ENCODE measurements around the gene TMED8. TPM values are rescaled to one million over a fixed set of nuclear protein-coding genes. Genes with fewer than 3 reads are reported as not detected.
"Not testable (repeated sequence)": the region's sequence is repeated elsewhere in the genome, so short reads cannot be mapped to it uniquely, and the experiment has no call there.

TMED8 gene
- total RNA-seq, 1 donor from 2014 or later = 14.4 TPM

- Mint-ChIP-seq H3K4me1 (peaks cover 13% of the 10 kb centered on the region), H3K27me3 (ENCODE audit: low read depth) (no peaks in the 10 kb centered on the region), H3K27ac (no peak overlapping the region), H3K36me3 (peaks cover 26% of the 10 kb centered on the region), H3K4me3 (no peak overlapping the region), H3K9me3 (no peaks in the 10 kb centered on the region)
- TF ChIP-seq, protein P1, sequence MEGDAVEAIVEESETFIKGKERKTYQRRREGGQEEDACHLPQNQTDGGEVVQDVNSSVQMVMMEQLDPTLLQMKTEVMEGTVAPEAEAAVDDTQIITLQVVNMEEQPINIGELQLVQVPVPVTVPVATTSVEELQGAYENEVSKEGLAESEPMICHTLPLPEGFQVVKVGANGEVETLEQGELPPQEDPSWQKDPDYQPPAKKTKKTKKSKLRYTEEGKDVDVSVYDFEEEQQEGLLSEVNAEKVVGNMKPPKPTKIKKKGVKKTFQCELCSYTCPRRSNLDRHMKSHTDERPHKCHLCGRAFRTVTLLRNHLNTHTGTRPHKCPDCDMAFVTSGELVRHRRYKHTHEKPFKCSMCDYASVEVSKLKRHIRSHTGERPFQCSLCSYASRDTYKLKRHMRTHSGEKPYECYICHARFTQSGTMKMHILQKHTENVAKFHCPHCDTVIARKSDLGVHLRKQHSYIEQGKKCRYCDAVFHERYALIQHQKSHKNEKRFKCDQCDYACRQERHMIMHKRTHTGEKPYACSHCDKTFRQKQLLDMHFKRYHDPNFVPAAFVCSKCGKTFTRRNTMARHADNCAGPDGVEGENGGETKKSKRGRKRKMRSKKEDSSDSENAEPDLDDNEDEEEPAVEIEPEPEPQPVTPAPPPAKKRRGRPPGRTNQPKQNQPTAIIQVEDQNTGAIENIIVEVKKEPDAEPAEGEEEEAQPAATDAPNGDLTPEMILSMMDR (IDR thresholded peaks at IDR 0.05; ENCODE audit: unreplicated experiment) = no peak
- no peak for DNase-seq (ENCODE audit: low spot score in 2 of 2, unreplicated experiment in 2 of 2)
Observed at GRCh38 chr14:77339407-77339806, 37.5 kb downstream of the TMED8 start.

DNA sequence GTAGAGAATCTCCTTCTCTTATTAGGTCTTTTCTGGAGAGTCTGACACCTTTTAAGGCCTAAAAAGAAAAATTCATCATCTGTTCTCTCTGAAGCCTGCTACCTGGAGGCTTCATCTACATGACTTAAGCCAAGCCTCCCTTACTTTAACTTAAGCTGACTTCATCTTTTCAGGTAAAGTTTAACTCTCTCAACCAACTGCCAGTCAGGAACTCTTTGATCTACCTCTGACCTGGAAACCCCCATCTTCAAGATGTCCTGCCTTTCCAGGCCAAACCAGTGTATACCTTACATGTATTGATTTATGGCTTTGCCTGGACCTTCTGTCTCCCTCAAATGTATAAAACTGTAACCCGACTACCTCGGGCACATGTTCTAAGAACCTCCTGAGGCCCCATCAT is 38.6 kb downstream of the TMED8 start:
- H3K27me3 Mint-ChIP-seq (ENCODE audit: low read depth) = no peaks in the 10 kb centered on the region
- H3K4me1 Mint-ChIP-seq = peaks cover 6% of the 10 kb centered on the region
- H3K36me3 Mint-ChIP-seq = peaks cover 25% of the 10 kb centered on the region
- DNase-seq (ENCODE audit: low spot score in 2 of 2, unreplicated experiment in 2 of 2) = no peak
- H3K4me3 Mint-ChIP-seq = no peak overlapping the region
- H3K27ac Mint-ChIP-seq = no peak overlapping the region
- TF ChIP-seq, protein P1 (IDR thresholded peaks at IDR 0.05; ENCODE audit: unreplicated experiment) = no peak
- H3K9me3 Mint-ChIP-seq = no peaks in the 10 kb centered on the region

DNA sequence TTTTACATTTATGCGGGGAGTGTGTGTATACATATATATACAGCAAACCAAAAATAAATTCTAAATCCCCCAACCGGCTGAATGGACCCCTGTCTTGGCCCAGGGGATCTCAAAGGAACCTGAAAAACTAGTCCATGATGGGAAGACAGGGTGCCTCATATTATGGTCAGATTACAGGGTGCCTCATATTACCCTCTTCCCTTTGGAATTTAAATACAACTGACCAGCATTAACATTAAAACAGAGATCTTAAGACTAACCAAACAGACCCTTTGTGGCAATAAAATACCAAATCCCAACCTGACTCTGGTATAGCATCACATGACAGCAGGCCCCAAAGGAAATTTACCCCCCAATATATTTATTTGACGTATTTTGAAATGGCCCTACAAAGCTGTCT is 39.0 kb downstream of the TMED8 start:
- Mint-ChIP-seq H3K27ac (no peak overlapping the region), H3K4me1 (peaks cover 2% of the 10 kb centered on the region), H3K9me3 (no peaks in the 10 kb centered on the region), H3K36me3 (peaks cover 22% of the 10 kb centered on the region), H3K4me3 (no peak overlapping the region), H3K27me3 (ENCODE audit: low read depth) (no peaks in the 10 kb centered on the region)
- TF ChIP-seq, protein P1 (IDR thresholded peaks at IDR 0.05; ENCODE audit: unreplicated experiment) = no peak
- no peak for DNase-seq (ENCODE audit: low spot score in 2 of 2, unreplicated experiment in 2 of 2)

DNA sequence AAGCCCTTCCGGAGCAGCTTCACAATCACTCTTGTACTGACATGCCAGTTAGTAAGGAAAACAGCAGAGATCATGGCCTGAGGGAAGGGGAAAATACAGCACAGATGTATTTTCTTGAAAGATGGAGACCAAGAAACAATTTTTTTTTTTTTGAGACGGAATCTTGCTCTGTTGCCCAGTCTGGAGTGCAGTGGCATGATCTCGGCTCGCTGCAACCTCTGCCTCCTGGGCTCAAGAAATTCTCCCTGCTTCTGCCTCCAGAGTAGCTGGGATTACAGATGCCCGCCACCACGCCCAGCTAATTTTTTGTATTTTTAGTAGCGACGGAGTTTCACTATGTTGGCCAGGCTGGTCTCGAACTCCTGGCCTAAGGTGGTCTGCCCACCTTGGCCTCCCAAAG is 39.6 kb downstream of the TMED8 start:
- H3K27ac Mint-ChIP-seq; H3K4me1 Mint-ChIP-seq; DNase-seq (ENCODE audit: low spot score in 2 of 2, unreplicated experiment in 2 of 2); H3K27me3 Mint-ChIP-seq (ENCODE audit: low read depth); H3K4me3 Mint-ChIP-seq; H3K9me3 Mint-ChIP-seq: not testable (repeated sequence)
- peaks cover 16% of the 10 kb centered on the region for H3K36me3 Mint-ChIP-seq

DNA sequence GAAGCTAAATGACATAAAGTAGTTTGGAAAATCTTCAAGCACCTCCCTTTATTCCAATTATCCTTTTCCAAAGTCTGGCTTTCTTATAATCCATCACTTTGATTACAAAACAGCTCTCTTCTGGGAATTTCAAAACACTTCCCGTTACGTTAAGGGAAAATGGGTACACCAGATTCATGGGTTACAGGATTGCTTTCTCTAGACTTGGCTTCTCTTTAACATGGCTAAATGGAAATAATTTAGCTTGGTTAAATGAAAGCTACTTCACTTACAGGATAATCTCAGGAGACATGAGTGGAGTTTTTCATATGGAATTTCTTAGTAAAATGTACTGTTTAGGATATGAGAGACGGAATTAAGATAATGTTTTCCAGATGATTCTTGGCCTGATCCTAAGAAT is 41.3 kb downstream of the TMED8 start:
- H3K9me3 Mint-ChIP-seq = no peaks in the 10 kb centered on the region
- no peaks in the 10 kb centered on the region for H3K27me3 Mint-ChIP-seq (ENCODE audit: low read depth)
- no peak for DNase-seq (ENCODE audit: low spot score in 2 of 2, unreplicated experiment in 2 of 2)
- no peak overlapping the region for H3K27ac Mint-ChIP-seq
- H3K4me1 Mint-ChIP-seq = no peaks in the 10 kb centered on the region
- peaks cover 5% of the 10 kb centered on the region for H3K36me3 Mint-ChIP-seq
- TF ChIP-seq, protein P1 (IDR thresholded peaks at IDR 0.05; ENCODE audit: unreplicated experiment) = no peak
- no peak overlapping the region for H3K4me3 Mint-ChIP-seq

DNA sequence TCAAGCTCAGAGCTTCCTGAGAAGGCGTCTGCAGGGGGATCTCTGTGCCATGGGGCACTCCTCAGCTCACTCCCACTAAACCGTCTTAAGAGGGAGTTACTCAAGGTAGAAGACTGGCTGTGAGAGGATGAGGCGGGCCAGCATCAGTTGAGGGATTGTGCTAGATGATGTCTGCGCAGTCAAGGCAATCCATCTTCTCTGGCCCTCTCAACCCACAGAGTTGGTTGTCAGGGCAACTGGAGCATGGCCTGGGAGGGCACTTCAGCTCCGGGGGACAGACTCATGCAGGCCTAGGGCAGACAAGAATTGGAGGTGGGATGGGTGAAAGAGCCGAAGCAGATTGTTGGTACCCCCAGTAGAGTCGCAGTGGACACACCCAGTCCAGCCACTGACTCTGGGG is 47.0 kb downstream of the TMED8 start:
- Mint-ChIP-seq H3K9me3 (no peaks in the 10 kb centered on the region), H3K4me1 (no peaks in the 10 kb centered on the region), H3K27ac (no peak overlapping the region), H3K27me3 (ENCODE audit: low read depth) (no peaks in the 10 kb centered on the region), H3K36me3 (no peaks in the 10 kb centered on the region), H3K4me3 (no peak overlapping the region)
- DNase-seq (ENCODE audit: low spot score in 2 of 2, unreplicated experiment in 2 of 2) = no peak
- TF ChIP-seq, protein P1 (IDR thresholded peaks at IDR 0.05; ENCODE audit: unreplicated experiment) = no peak

Data from mesothelial cell of epicardium (in vitro differentiated cells).